Activated T-cell treated with anti-CD3 and anti-CD28 coated beads, Interleukin-2, amount 50 U/mL, for 24 hours (primary cell): ENCODE results near the gene ARMC10.
A peak's percentile ranks its signal among the peaks of the same experiment; 100 is the strongest.
"Not testable (repeated sequence)": the region's sequence is repeated elsewhere in the genome, so short reads cannot be mapped to it uniquely, and the experiment has no call there.

Source experiments
- DNase-seq: peaks from one replicate; pipeline ENCODE4 v3.0.0-alpha.2; 2020
- H3K27ac Mint-ChIP-seq: 2 replicates; pipeline ENCODE4 v1.8.0; 2020; ENCODE audit warnings: mild to moderate bottlenecking, mixed read lengths
- H3K27me3 Mint-ChIP-seq: 2 replicates; pipeline ENCODE4 v1.8.0; 2020; ENCODE audit warnings: mixed read lengths
- H3K36me3 Mint-ChIP-seq: 2 replicates; pipeline ENCODE4 v1.8.0; 2020; ENCODE audit warnings: low read depth, mixed read lengths
- H3K4me1 Mint-ChIP-seq: 2 replicates; pipeline ENCODE4 v1.8.0; 2020; ENCODE audit warnings: low read depth, mixed read lengths
- H3K4me3 Mint-ChIP-seq: 2 replicates; pipeline ENCODE4 v1.8.0; 2020; ENCODE audit warnings: mild to moderate bottlenecking, moderate library complexity, mixed read lengths
- H3K9me3 Mint-ChIP-seq: 2 replicates; pipeline ENCODE4 v1.8.0; 2020; ENCODE audit warnings: mixed read lengths

ARMC10 gene

DNA sequence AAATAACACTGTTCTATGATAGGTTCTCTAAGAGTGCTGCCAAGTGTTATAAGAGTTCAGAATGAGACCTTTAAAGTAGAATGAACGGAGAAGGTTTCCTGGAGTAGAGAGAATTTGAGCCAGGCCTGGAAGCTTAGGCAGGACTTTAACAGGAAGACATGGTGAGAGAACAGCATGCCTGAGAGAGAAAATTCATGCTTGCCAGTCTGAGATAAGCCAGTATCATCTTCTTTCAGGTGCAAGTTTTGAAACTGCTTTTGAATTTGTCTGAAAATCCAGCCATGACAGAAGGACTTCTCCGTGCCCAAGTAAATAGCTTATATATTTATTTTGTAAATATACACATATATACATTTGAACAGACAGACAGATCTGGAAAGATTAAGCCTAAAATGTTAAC, 22.1 kb downstream of the ARMC10 start:
- H3K36me3 Mint-ChIP-seq: peaks cover 76% of the 10 kb centered on the region
- no peaks in the 10 kb centered on the region for H3K9me3 Mint-ChIP-seq
- no peaks in the 10 kb centered on the region for H3K27me3 Mint-ChIP-seq
- no peak overlapping the region for H3K27ac Mint-ChIP-seq
- peaks cover 3% of the 10 kb centered on the region for H3K4me1 Mint-ChIP-seq
- no peak overlapping the region for H3K4me3 Mint-ChIP-seq
- DNase-seq: no peak

DNA sequence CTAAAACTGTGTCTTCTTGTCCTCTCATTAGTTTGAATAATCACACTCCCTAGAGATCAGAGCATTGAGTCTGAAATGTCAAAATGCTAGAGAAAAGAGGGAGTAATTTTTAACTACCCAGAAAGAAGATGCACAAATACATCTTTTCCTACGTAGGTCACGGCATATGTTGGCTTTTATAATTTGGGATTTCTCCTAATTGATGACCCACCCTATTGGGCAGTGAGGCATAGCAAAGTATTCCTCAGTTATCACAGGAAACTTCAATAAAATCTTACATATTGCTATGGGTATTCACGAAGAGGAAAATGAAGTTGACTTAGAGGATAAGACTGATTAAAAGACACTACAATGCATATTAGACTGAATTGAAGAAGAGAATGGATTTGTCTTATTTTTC, 25.4 kb downstream of the ARMC10 start:
- H3K4me1 Mint-ChIP-seq: no peaks in the 10 kb centered on the region
- no peaks in the 10 kb centered on the region for H3K9me3 Mint-ChIP-seq
- H3K27ac Mint-ChIP-seq: peak overlapping the region; percentile 20
- H3K36me3 Mint-ChIP-seq: peaks cover 71% of the 10 kb centered on the region
- no peak for DNase-seq
- H3K27me3 Mint-ChIP-seq: no peaks in the 10 kb centered on the region
- no peak overlapping the region for H3K4me3 Mint-ChIP-seq

GRCh38 chr7:103101543-103101942, 26.6 kb downstream of the ARMC10 start:
- Mint-ChIP-seq H3K9me3 (no peaks in the 10 kb centered on the region), H3K4me1 (no peaks in the 10 kb centered on the region), H3K4me3 (no peak overlapping the region), H3K36me3 (peaks cover 67% of the 10 kb centered on the region), H3K27me3 (no peaks in the 10 kb centered on the region), H3K27ac (no peak overlapping the region)
- no peak for DNase-seq

DNA sequence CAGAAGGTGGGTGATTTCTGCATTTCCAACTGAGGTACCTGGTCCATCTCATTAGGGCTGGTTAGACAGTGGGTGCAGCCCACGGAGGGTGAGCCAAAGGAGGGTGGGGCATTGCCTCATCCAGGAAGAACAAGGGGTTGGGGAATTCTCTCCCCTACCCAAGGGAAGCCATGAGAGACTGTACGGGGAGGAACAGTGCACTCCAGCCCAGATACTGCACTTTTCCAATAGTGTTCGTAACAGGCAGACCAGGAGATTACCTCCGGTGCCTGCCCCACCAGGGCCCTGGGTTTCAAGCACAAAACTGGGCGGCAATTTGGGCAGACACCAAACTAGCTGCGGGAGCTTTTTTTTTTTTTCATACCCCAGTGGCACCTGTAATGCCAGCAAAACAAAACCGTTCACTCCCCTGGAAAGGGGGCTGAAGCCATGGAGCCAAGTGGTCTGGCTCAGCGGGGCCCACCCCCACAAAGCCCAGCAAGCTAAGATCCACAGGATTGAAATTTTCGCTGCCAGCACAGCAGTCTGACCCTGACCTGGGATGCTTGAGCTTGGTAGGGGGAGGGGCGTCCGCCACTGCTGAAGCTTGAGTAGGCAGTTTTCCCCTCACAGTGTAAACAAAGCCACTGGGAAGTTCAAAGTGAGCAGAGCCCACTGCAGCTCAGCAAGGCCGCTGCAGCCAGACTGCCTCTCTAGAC, 31.2 kb downstream of the ARMC10 start:
- Mint-ChIP-seq H3K27ac (no peak overlapping the region), H3K4me3 (no peak overlapping the region), H3K9me3 (peaks cover 2% of the 10 kb centered on the region), H3K36me3 (peaks cover 87% of the 10 kb centered on the region), H3K4me1 (peaks cover 11% of the 10 kb centered on the region), H3K27me3 (no peaks in the 10 kb centered on the region)
- DNase-seq: no peak

GRCh38 chr7:103106703-103107070, 31.7 kb downstream of the ARMC10 start:
- H3K4me3 Mint-ChIP-seq, H3K9me3 Mint-ChIP-seq, H3K27ac Mint-ChIP-seq, H3K27me3 Mint-ChIP-seq, DNase-seq: not testable (repeated sequence)
- Mint-ChIP-seq H3K36me3 (peaks cover 87% of the 10 kb centered on the region), H3K4me1 (peaks cover 11% of the 10 kb centered on the region)

GRCh38 chr7:103113164-103113563, 38.2 kb downstream of the ARMC10 start:
- DNase-seq: no peak
- Mint-ChIP-seq H3K27me3 (no peaks in the 10 kb centered on the region), H3K9me3 (peaks cover 2% of the 10 kb centered on the region), H3K4me1 (peaks cover 8% of the 10 kb centered on the region), H3K27ac (no peak overlapping the region), H3K36me3 (peaks cover 89% of the 10 kb centered on the region), H3K4me3 (no peak overlapping the region)

GRCh38 chr7:103114576-103115008, 39.7 kb downstream of the ARMC10 start:
- DNase-seq: no peak
- no peak overlapping the region for H3K27ac Mint-ChIP-seq
- H3K27me3 Mint-ChIP-seq: no peaks in the 10 kb centered on the region
- peaks cover 81% of the 10 kb centered on the region for H3K36me3 Mint-ChIP-seq
- H3K4me3 Mint-ChIP-seq: no peak overlapping the region
- no peaks in the 10 kb centered on the region for H3K9me3 Mint-ChIP-seq
- no peaks in the 10 kb centered on the region for H3K4me1 Mint-ChIP-seq

GRCh38 chr7:103115771-103116170, 40.8 kb downstream of the ARMC10 start:
- no peak for DNase-seq
- Mint-ChIP-seq H3K27ac (no peak overlapping the region), H3K9me3 (no peaks in the 10 kb centered on the region), H3K27me3 (no peaks in the 10 kb centered on the region), H3K4me3 (no peak overlapping the region), H3K36me3 (peaks cover 80% of the 10 kb centered on the region), H3K4me1 (no peaks in the 10 kb centered on the region)

- Mint-ChIP-seq H3K9me3 (no peaks in the 10 kb centered on the region), H3K36me3 (peaks cover 80% of the 10 kb centered on the region), H3K27ac (no peak overlapping the region)
These were observed 41.6 kb downstream of the ARMC10 start for GRCh38 chr7:103116511-103116910.

DNA sequence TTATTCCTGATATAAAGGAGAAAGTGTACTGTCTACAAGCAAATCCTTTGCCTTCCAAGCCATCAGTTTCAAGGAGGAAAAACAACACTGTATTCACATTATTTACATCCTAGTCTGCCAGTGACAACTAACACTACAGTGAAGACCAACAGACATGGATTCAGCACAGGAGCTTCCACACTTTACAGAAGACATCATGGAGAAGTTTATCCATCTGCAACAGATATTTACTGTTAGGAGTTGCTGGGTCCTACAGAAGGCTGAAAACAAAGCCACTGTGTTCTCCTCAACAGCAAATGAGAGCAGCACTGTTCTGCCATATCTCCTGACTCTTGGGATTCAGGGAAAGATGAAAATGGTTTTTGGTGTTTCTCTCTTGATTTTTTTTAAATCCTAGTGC, 42.1 kb downstream of the ARMC10 start:
- H3K27ac Mint-ChIP-seq: no peak overlapping the region
- no peaks in the 10 kb centered on the region for H3K27me3 Mint-ChIP-seq
- H3K4me1 Mint-ChIP-seq: no peaks in the 10 kb centered on the region
- H3K9me3 Mint-ChIP-seq: no peaks in the 10 kb centered on the region
- H3K4me3 Mint-ChIP-seq: no peak overlapping the region
- peaks cover 80% of the 10 kb centered on the region for H3K36me3 Mint-ChIP-seq
- DNase-seq: no peak

More at GRCh38 chr7:103116511-103116910, 41.6 kb downstream of the ARMC10 start:
- DNase-seq: no peak
- H3K4me3 Mint-ChIP-seq: no peak overlapping the region
- H3K27me3 Mint-ChIP-seq: no peaks in the 10 kb centered on the region
- no peaks in the 10 kb centered on the region for H3K4me1 Mint-ChIP-seq

- H3K27ac Mint-ChIP-seq: no peak overlapping the region
- H3K9me3 Mint-ChIP-seq: no peaks in the 10 kb centered on the region
- no peaks in the 10 kb centered on the region for H3K27me3 Mint-ChIP-seq
- DNase-seq: no peak
- H3K36me3 Mint-ChIP-seq: peaks cover 80% of the 10 kb centered on the region
- no peaks in the 10 kb centered on the region for H3K4me1 Mint-ChIP-seq
- no peak overlapping the region for H3K4me3 Mint-ChIP-seq
These were observed 42.5 kb downstream of the ARMC10 start for GRCh38 chr7:103117465-103117864.

GRCh38 chr7:103119791-103120291, 44.9 kb downstream of the ARMC10 start:
- Mint-ChIP-seq H3K27ac (no peak overlapping the region), H3K27me3 (no peaks in the 10 kb centered on the region), H3K4me1 (no peaks in the 10 kb centered on the region), H3K9me3 (no peaks in the 10 kb centered on the region), H3K36me3 (peaks cover 71% of the 10 kb centered on the region), H3K4me3 (no peak overlapping the region)
- no peak for DNase-seq

GRCh38 chr7:103120362-103120761, 45.4 kb downstream of the ARMC10 start:
- no peaks in the 10 kb centered on the region for H3K27me3 Mint-ChIP-seq
- no peaks in the 10 kb centered on the region for H3K9me3 Mint-ChIP-seq
- peaks cover 66% of the 10 kb centered on the region for H3K36me3 Mint-ChIP-seq
- H3K27ac Mint-ChIP-seq: no peak overlapping the region
- H3K4me1 Mint-ChIP-seq: no peaks in the 10 kb centered on the region
- H3K4me3 Mint-ChIP-seq: no peak overlapping the region
- DNase-seq: no peak

- no peak overlapping the region for H3K4me3 Mint-ChIP-seq
- no peaks in the 10 kb centered on the region for H3K27me3 Mint-ChIP-seq
- H3K36me3 Mint-ChIP-seq: peaks cover 61% of the 10 kb centered on the region
- H3K4me1 Mint-ChIP-seq: no peaks in the 10 kb centered on the region
- no peak overlapping the region for H3K27ac Mint-ChIP-seq
- H3K9me3 Mint-ChIP-seq: no peaks in the 10 kb centered on the region
- no peak for DNase-seq
These were observed 46.7 kb downstream of the ARMC10 start for GRCh38 chr7:103121641-103122040.

DNA sequence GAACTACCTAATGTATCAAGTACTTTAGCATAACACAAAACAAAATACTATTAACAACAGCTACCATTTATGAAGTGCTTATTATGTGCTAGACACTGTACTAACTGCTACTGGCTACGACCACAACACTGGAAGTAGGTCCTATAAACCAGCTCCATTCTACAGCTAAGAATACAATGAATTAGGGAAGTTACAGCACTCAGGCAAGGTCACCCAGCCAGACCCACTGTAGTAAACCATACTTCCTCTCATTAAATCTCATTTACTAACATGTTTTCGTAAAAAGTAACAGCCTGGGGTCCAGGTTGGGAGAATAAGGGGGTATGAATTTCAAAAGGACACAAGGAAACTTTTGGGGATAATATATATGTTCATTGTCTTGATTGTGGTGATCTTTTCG, 48.6 kb downstream of the ARMC10 start:
- no peaks in the 10 kb centered on the region for H3K4me1 Mint-ChIP-seq
- H3K4me3 Mint-ChIP-seq: no peak overlapping the region
- DNase-seq: no peak
- peaks cover 73% of the 10 kb centered on the region for H3K36me3 Mint-ChIP-seq
- H3K27ac Mint-ChIP-seq: no peak overlapping the region
- H3K27me3 Mint-ChIP-seq: no peaks in the 10 kb centered on the region
- no peaks in the 10 kb centered on the region for H3K9me3 Mint-ChIP-seq
